Measurements from ENCODE around the gene TMEM91.

TMEM91 gene

DNA sequence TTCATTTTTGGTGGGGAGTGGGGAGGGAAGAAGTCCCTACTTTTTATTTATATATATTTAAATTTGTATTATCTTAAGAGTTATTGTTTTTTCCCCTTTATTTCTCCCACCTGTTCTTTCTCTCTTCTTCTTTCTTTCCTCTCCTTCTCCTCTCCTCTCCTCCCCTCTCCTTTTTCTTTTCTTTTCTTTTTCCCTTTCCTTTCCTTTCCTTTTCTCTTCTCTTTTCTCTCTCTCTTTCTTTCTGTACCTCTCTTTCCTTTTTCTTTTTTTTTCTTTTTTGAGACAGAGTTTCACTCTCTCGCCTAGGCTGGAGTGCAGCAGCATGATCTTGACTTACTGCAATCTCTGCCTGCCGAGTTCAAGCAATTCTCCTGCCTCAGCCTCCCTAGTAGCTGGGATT, 23.2 kb downstream of the TMEM91 start:
- no peaks in the 10 kb centered on the region for H3K36me3 ChIP-seq (ENCODE audit: insufficient read depth)
- peaks cover 34% of the 10 kb centered on the region for H3K4me1 ChIP-seq (ENCODE audit: low read depth, poor library complexity, severe bottlenecking)
- H3K27ac ChIP-seq, result no peak overlapping the region
- H4K20me1 ChIP-seq (ENCODE audit: insufficient read depth), result no peaks in the 10 kb centered on the region
- H3K9ac ChIP-seq, result no peak overlapping the region
- H2AFZ ChIP-seq (ENCODE audit: low read depth), result no peak overlapping the region
- no peak overlapping the region for H3K4me3 ChIP-seq (IDR thresholded peaks at IDR 0.05; ENCODE audit: insufficient read depth, low read depth, low read length)
- no peaks in the 10 kb centered on the region for H3K27me3 ChIP-seq (ENCODE audit: insufficient read depth, low read depth)
- H3K79me2 ChIP-seq (ENCODE audit: insufficient read depth, low read depth), result peaks cover 54% of the 10 kb centered on the region
- TF ChIP-seq, protein P1, sequence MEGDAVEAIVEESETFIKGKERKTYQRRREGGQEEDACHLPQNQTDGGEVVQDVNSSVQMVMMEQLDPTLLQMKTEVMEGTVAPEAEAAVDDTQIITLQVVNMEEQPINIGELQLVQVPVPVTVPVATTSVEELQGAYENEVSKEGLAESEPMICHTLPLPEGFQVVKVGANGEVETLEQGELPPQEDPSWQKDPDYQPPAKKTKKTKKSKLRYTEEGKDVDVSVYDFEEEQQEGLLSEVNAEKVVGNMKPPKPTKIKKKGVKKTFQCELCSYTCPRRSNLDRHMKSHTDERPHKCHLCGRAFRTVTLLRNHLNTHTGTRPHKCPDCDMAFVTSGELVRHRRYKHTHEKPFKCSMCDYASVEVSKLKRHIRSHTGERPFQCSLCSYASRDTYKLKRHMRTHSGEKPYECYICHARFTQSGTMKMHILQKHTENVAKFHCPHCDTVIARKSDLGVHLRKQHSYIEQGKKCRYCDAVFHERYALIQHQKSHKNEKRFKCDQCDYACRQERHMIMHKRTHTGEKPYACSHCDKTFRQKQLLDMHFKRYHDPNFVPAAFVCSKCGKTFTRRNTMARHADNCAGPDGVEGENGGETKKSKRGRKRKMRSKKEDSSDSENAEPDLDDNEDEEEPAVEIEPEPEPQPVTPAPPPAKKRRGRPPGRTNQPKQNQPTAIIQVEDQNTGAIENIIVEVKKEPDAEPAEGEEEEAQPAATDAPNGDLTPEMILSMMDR (conservative IDR thresholded peaks at IDR 0.05; ENCODE audit: low read depth, low read length), result no peak
- no peak overlapping the region; the same call in 1 of the 2 replicates for H3K4me2 ChIP-seq

DNA sequence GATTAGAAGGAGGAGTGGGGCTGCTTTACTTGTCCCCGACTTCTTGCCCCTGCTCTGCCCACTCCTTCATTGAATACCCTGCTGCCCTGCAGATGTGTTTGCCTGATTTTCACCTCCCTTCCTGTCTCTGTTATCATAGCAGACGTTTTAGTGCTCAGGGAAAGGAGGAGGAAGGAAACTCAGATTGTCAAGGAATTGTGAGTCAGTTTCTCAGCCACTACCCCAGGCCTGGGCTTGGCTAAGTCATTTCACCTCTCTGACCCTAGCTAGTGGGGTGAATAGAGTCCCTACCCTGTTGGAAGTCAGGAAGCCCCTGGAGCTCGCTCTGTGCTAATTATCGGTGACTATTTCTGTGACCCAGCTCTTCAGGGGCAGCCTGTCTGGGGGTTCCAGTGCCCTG, 25.1 kb downstream of the TMEM91 start:
- Histone ChIP-seq H3K27ac (no peak overlapping the region), H3K27me3 (ENCODE audit: insufficient read depth, low read depth) (no peaks in the 10 kb centered on the region), H3K36me3 (ENCODE audit: insufficient read depth) (no peaks in the 10 kb centered on the region), H2AFZ (ENCODE audit: low read depth) (no peak overlapping the region), H4K20me1 (ENCODE audit: insufficient read depth) (no peaks in the 10 kb centered on the region), H3K9ac (no peak overlapping the region), H3K4me2 (no peak overlapping the region), H3K79me2 (ENCODE audit: insufficient read depth, low read depth) (peaks cover 34% of the 10 kb centered on the region), H3K4me3 (IDR thresholded peaks at IDR 0.05; ENCODE audit: insufficient read depth, low read depth, low read length) (no peak overlapping the region), H3K4me1 (ENCODE audit: low read depth, poor library complexity, severe bottlenecking) (peaks cover 14% of the 10 kb centered on the region)
- TF ChIP-seq, protein P1 (conservative IDR thresholded peaks at IDR 0.05; ENCODE audit: low read depth, low read length), result no peak

DNA sequence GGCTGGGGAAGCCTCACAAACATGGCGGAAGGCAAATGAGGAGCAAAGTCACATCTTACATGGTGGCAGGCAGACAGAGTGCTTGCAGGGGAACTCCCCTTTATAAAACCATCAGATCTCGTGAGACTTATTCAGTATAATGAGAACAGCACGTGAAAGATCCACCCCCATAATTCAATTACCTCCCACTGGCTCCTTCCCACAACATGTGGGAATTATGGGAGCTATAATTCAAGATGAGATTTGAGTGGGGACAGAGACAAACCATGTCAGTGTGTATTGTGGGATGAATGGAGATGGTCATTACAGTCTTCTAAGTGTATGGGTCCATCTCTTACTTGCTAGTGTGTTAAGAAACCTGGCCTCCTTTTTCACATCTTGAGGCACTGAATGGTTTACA, 25.7 kb downstream of the TMEM91 start:
- Histone ChIP-seq H3K27me3 (ENCODE audit: insufficient read depth, low read depth) (no peaks in the 10 kb centered on the region), H3K9ac (no peak overlapping the region), H3K4me3 (IDR thresholded peaks at IDR 0.05; ENCODE audit: insufficient read depth, low read depth, low read length) (no peak overlapping the region), H3K79me2 (ENCODE audit: insufficient read depth, low read depth) (peaks cover 30% of the 10 kb centered on the region), H3K27ac (no peak overlapping the region; the same call in 1 of the 2 replicates), H3K4me1 (ENCODE audit: low read depth, poor library complexity, severe bottlenecking) (peaks cover 19% of the 10 kb centered on the region), H4K20me1 (ENCODE audit: insufficient read depth) (no peaks in the 10 kb centered on the region), H2AFZ (ENCODE audit: low read depth) (no peak overlapping the region), H3K4me2 (no peak overlapping the region), H3K36me3 (ENCODE audit: insufficient read depth) (no peaks in the 10 kb centered on the region)
- TF ChIP-seq, protein P1 (conservative IDR thresholded peaks at IDR 0.05; ENCODE audit: low read depth, low read length), result no peak

DNA sequence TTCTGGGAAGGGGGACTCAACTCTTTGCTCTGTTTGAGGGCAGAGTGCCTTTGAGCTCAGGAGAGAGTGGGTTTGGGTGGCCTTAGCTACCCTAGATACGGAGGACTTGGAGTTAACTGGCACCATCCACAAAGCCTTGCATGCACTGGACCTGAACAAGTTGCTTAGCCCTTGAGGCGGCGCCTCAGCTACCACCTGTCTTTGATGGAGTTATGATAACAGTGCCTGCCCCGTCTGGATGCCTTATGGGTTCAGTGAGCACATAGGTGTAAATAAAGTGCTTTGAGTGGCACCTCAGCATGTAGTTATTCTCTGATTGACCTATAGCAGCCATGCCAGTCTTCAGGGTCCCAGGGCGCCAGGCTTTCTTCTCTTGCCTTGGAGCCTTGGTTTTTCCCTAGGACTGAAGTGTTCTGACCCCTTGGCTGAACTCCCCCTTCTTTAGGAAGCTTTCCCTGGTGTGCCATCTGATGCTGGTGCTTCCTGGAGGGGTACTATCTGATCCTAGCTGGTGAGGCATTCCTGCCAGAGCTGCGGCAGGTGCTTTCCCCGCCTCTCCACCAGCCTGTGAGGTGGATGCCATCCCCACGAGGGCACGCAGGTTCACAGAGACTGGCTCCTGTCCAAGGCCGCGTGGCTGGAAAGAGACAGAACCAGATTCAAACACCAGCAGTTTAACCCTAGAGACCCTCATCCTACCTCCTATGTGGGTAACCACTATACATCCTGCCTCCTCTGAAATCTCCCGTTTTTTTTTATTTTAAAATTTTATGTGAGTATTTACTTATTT, 27.0 kb downstream of the TMEM91 start:
- Histone ChIP-seq H3K27ac (no peak overlapping the region), H4K20me1 (ENCODE audit: insufficient read depth) (no peaks in the 10 kb centered on the region), H3K9ac (no peak overlapping the region), H3K27me3 (ENCODE audit: insufficient read depth, low read depth) (no peaks in the 10 kb centered on the region), H3K4me1 (ENCODE audit: low read depth, poor library complexity, severe bottlenecking) (peaks cover 31% of the 10 kb centered on the region), H3K4me3 (IDR thresholded peaks at IDR 0.05; ENCODE audit: insufficient read depth, low read depth, low read length) (no peak overlapping the region), H2AFZ (ENCODE audit: low read depth) (no peak overlapping the region), H3K4me2 (no peak overlapping the region), H3K79me2 (ENCODE audit: insufficient read depth, low read depth) (peaks cover 23% of the 10 kb centered on the region), H3K36me3 (ENCODE audit: insufficient read depth) (no peaks in the 10 kb centered on the region)
- TF ChIP-seq, protein P1 (conservative IDR thresholded peaks at IDR 0.05; ENCODE audit: low read depth, low read length), result no peak

Measured in KMS-11 (cell line).